WI38 (cell line): ENCODE data around the gene ZNF468.
"Not testable (repeated sequence)": the region's sequence is repeated elsewhere in the genome, so short reads cannot be mapped to it uniquely, and the experiment has no call there.

Source experiments
- H3K4me3 ChIP-seq: 2 replicates; pipeline ENCODE4 v1.5.1; 2011; ENCODE audit warnings: low read depth, mild to moderate bottlenecking, control low read depth, low read length
- CTCF ChIP-seq: IDR thresholded peaks from 2 replicates; pipeline ENCODE4 v1.5.1; 2012; ENCODE audit warnings: low read depth, mild to moderate bottlenecking, control low read depth, low read length

The ZNF468 gene

GRCh38 chr19:52857378-52858191 is at the start of gene ZNF468:
Gene ZNF468 (minus strand): TSS chr19:52857619. CDS start chr19:52854272, 3,347 bp downstream.
- H3K4me3 ChIP-seq = peak within 1 kb of the TSS; percentile 75

- H3K4me3 ChIP-seq = not testable (repeated sequence)
Observed at GRCh38 chr19:52904052-52904780, 46.8 kb upstream of the ZNF468 start.

GRCh38 chr19:52901842-52902241 is 44.4 kb upstream of the ZNF468 start:
- no peak for TF ChIP-seq CTCF
- H3K4me3 ChIP-seq = no peak overlapping the region

GRCh38 chr19:52898596-52898995 is 41.2 kb upstream of the ZNF468 start:
- H3K4me3 ChIP-seq = not testable (repeated sequence)

GRCh38 chr19:52898101-52898500 is 40.7 kb upstream of the ZNF468 start:
- TF ChIP-seq CTCF = no peak
- H3K4me3 ChIP-seq = peak overlapping the region; percentile 74

GRCh38 chr19:52897138-52897935 is 39.9 kb upstream of the ZNF468 start, which contains the start of gene ZNF320:
Gene ZNF320 (minus strand): TSS chr19:52897635. CDS start chr19:52890255, 7,380 bp downstream.
- peak within 1 kb of the TSS; percentile 74 for H3K4me3 ChIP-seq

GRCh38 chr19:52896431-52897137 is 39.2 kb upstream of the ZNF468 start:
- no peak for TF ChIP-seq CTCF
- peak overlapping the region; percentile 74 for H3K4me3 ChIP-seq

More at GRCh38 chr19:52897138-52897935, 39.9 kb upstream of the ZNF468 start, which contains the start of gene ZNF320:
- TF ChIP-seq CTCF = no peak

GRCh38 chr19:52891336-52891735 is 33.9 kb upstream of the ZNF468 start:
- no peak for TF ChIP-seq CTCF
- no peak overlapping the region for H3K4me3 ChIP-seq
